Measurements from ENCODE around the gene CFAP119. TPM values are rescaled to one million over a fixed set of nuclear protein-coding genes. Genes with fewer than 3 reads are reported as not detected.
A peak's percentile ranks its signal among the peaks of the same experiment; 100 is the strongest.

CFAP119 gene
- total RNA-seq, 1 donor from 2014 or later, result 3.3 TPM

- FAIRE-seq (no peak), DNase-seq (ENCODE audit: low spot score in 2 of 2) (no peak)
Observed at GRCh38 chr16:30764816-30765465, 3.1 kb upstream of the CFAP119 start.

DNA sequence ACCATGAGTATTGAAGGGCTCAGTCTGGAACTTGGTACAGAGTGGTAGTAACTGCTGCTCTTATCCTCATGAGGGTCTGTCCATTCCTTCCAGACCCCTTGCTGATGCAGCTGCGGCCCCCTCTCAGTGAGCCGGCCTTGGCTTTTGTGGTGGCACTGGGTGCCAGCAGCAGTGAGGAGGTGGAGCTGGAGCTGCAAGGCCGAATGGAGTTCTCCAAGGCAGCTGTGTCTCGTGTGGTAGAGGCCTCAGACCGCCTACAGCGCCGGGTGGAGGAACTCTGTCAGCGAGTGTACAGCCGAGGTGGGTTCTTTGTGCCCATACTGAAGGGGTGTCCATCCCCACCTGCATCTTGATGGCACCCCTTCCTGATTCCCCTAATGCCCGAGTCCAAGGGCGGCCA, 2.2 kb upstream of the CFAP119 start:
- FAIRE-seq (no peak), DNase-seq (ENCODE audit: low spot score in 2 of 2) (no peak)

GRCh38 chr16:30762991-30763725, 1.3 kb upstream of the CFAP119 start:
- no peak for FAIRE-seq
- no peak for DNase-seq (ENCODE audit: low spot score in 2 of 2)

DNA sequence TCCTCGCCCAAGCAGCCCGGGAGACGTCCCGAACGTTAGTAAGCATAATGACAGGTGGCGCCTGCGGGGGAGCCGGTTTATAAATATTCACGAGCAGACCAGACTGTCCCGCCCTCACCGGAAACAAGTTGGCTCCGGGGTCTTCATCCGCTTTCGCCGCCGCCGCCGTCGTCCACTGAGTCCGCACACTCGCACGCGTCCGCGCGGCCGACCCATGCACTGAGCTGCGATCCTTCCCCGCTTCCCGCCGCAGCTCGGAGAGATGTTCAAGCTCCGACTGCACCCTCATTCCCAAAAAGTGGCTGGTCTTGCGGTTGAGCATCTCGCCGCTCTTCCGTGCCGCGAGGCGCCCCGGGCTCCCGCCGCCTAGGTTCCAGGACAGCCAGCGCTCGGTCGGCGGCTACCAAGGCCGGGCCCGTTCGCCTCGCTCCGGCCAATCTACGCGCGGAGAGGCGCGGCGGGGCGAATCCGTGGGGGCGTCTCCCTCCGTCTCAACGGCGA, 385 bp downstream of the CFAP119 start:
- DNase-seq (ENCODE audit: low spot score in 2 of 2) (no peak), FAIRE-seq (no peak)

- DNase-seq (ENCODE audit: low spot score in 2 of 2) (no peak), FAIRE-seq (no peak)
Observed at GRCh38 chr16:30760577-30761426, 1.1 kb downstream of the CFAP119 start.

DNA sequence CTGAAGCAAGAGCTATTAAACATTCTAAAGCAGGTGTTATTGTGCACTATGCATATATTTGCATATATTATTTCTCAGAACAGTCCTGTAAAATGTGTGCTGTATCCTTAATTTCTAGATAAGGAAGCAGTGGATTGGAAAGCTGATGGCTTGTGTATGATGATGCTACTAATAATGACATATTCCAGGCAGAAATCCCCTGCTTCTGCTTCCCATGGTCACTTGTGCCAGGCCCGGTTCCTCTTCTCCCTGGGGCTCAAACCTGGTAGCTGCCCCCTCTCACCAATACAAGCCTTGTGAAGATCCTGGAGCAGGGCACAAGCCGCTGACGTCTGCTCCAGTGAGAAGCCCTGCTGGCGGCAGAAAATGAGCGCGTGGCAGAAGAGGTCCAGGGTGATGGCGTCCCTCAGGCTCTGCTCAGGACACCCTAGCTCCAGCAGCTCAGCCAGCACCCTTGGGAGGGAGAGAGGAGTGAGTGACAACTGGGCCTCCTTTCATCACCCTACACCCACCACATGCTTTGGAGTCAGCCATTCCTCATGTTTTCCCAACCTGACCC, 1.8 kb downstream of the CFAP119 start:
- FAIRE-seq (no peak), DNase-seq (ENCODE audit: low spot score in 2 of 2) (no peak)

DNA sequence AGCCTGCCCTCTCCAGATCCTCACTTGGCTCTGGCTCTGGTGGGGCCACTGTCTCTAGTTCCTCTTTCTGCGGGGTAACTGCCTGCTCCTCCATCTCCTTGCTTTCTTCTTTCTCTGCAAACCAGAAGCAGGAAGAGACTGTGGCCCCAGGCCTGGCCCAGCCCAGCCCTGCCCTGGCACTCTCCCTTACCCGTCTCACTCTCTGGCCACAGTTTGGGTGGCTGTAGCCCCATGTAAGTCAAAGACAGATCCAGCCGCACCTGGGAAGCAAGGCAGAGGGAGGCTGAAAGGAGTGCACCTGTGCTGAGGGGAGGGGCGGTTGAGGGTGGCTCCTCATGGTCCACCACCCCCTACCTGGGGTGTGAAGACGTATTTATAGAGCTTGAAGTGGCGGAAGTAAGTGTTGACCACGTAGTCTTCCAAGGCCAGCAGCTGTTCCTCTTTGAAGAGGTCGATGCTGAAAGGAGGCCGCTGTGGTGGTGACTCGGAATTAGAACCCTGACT, 2.8 kb downstream of the CFAP119 start:
- FAIRE-seq (no peak), DNase-seq (ENCODE audit: low spot score in 2 of 2) (no peak)

DNA sequence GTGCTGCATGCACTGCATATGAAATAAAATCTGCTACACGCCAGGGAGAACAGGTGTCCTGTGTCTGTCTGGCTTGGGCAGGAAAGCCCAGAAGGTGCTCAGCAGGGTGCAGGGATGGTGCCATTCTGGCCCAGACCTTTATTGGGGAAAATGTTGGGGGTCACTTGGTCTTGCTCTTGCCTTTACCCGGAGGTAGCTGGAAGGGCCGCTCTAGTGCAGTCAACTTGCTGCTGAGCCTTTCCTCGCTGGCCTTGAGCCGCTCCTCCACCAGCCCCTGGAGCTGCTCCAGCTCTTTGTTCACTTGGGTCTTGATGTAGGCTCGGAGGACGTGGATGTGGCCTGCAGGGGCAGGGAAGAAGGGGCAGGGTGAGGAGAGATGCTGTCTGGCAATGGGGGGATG, 4.5 kb downstream of the CFAP119 start:
- FAIRE-seq (no peak), DNase-seq (ENCODE audit: low spot score in 2 of 2) (no peak)

GRCh38 chr16:30756781-30757100, 5.1 kb downstream of the CFAP119 start:
- DNase-seq (ENCODE audit: low spot score in 2 of 2) (no peak), FAIRE-seq (no peak)

GRCh38 chr16:30755955-30756780, 5.7 kb downstream of the CFAP119 start:
- DNase-seq (ENCODE audit: low spot score in 2 of 2), result no peak
- no peak for FAIRE-seq

DNA sequence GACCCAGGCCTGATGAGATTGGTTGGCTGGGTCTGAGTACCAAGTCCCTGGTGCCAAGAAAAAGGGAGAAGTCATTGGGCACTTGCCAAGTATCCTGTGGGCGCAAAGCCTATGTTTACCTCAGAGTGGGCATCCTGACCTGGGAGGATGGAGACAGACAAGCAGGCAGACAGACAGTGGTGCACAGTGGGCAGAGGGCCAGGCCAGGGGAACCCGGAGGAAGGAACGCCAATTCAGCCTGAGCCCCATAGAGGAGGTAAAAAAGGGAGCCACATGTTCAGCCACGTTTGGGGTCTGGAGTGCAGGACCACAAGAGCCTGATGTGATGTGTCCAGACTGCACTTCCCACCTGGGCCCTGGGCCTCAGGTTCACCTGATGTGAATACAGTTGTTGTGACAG, 8.3 kb downstream of the CFAP119 start:
- DNase-seq (ENCODE audit: low spot score in 2 of 2) (no peak), FAIRE-seq (no peak)

GRCh38 chr16:30750876-30751465, 10.9 kb downstream of the CFAP119 start:
- DNase-seq (ENCODE audit: low spot score in 2 of 2) (no peak), FAIRE-seq (no peak)

DNA sequence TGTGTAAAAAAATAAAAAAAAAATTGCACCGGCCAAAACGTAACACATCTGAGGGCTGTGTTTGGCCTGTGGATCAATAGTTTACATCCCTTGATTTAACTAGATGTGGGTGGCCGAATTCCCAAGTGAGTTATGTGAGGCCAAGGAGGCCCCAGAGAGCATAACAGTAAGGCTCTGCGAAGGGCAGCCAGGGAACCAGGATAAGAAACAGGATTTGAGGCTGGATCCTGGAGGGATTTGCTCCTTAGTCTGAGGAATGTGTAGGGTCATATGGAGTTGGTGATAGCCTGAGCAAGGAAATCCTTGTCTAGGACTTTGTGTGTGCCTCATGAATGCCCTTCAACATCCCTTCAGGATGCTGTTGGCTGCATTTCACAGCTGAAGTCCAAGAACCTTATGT, 11.7 kb downstream of the CFAP119 start:
- FAIRE-seq (no peak), DNase-seq (ENCODE audit: low spot score in 2 of 2) (no peak)

GRCh38 chr16:30748634-30749445, 13.0 kb downstream of the CFAP119 start:
- DNase-seq (ENCODE audit: low spot score in 2 of 2), result no peak
- FAIRE-seq, result no peak

DNA sequence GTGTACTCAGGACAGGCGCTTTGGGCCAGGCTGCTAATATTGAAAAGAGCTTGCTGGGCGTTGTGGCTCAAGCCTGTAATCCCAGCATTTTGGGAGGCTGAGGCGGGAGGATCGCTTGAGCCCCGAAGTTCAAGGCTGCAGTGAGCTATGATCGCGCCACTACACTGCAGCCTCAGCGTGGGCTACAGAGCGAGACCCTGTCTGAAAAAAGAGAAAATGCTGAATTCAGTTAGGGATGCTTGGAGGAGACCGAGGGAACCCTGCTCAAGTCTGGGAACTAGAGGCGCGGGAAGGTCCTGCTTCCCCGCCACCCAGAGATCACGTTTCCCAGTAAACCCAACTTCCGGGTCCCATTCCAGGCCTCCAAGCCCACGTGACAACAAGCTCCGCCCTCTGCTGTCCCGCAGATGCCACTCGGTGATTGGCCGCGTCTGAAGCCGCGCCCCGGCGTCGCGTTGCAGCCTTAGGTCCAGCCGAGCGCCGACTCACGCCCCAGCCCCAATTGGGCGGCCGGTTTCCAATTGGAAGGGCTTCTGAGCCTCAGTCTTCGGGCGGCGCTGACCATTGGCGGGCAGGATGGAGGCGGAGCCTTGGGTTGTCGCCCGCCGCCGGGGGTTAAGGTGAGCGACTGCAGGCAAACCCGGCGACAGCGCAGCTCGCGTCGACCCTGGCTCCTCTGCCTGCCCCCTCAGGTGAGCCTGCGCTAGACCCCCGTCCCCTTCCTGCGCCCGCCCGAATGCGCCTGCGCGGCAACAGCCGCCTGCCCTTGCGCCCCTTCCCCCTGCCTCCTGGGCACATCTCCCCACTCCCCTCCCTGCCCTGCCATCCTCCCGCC, 13.8 kb downstream of the CFAP119 start, which contains the start of gene PHKG2:
PHKG2 (plus strand) TSS at position 627 of the 835 bp plus-strand sequence. CDS start 396 bp downstream, outside the sequence.
- DNase-seq (ENCODE audit: low spot score in 2 of 2), result peak; percentile 96 to 98
- FAIRE-seq, result peak; percentile 98

- FAIRE-seq (no peak), DNase-seq (ENCODE audit: low spot score in 2 of 2) (no peak)
Observed at GRCh38 chr16:30747331-30747730, 14.5 kb downstream of the CFAP119 start.

DNA sequence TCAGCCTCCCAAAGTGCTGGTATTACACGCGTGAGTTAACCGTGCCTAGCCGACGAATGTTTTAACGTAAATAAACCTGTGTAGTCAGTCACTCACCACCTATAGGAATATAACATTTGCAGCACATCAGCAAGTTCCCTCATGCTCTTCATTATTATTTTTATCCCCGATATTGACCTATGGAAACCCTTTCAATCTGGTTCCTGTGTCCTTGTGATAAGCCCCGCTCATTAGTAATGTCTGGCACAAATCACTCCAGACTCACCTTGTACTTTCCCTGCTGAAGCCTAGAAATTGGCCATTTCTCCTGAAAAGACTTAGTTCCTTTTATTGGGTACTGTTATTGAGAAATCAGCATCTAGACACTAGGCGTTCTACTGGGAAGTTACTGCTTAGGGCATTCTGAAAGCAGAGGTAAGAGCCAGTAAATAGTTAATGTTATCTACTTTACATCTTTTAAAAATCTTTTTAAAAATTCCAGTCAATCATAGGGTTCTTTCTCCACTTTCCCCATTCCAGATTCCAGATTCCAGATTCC, 15.2 kb downstream of the CFAP119 start:
- DNase-seq (ENCODE audit: low spot score in 2 of 2) (no peak), FAIRE-seq (no peak)

Measured in frontal cortex (tissue), 4 donors.